T-helper 2 cell (primary cell): ENCODE measurements around the gene TDRD9.

ENCODE experiments used
- DNase-seq, 5 experiments: peaks; one replicate each; pipeline versions ENCODE4 v3.0.0 to v3.0.0-alpha.2; 2012 to 2022

Gene TDRD9

DNA sequence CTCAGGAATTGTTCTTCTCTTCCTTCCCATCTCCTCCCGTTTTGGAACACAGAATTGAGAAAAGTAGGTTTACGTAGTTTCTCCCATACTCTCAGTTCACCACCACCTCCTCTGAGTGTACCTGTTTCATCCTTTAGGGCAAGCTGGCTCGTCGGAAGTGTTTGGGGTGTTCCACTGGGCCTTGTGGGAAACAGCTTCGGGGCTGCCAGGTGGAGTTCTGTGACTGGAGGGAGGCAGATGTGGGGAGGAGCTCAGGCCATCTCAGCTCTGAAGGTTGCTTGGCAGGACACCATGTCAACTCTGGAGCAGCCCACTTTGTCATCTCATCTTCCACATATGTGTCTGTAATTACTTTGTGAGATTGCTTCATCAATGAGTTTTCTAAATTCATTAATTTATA is 67.6 kb downstream of the TDRD9 start:
- no peak for DNase-seq

- DNase-seq: no peak
These were observed 69.1 kb downstream of the TDRD9 start for GRCh38 chr14:103997391-103997790.

DNA sequence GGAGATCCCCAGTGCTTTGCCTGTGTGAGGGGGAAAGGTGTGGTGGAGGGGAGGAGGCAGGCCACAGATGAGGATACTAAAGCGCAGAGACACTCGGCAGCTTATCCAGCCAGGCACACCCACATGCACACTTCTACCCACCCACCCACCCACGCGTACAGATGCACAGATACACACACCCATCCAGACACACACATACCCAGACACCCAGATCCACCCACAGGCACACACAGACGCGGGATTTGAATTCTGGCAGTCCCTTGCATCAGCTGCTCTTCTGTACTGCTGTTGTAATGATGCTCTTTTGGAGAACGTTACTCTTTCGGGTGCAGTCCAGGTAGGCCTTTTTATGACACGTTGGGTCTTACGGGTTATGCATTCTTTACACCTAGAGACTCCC is 69.8 kb downstream of the TDRD9 start:
- no peak for DNase-seq

- no peak for DNase-seq
These were observed 71.7 kb downstream of the TDRD9 start for GRCh38 chr14:103999795-104000440.

DNA sequence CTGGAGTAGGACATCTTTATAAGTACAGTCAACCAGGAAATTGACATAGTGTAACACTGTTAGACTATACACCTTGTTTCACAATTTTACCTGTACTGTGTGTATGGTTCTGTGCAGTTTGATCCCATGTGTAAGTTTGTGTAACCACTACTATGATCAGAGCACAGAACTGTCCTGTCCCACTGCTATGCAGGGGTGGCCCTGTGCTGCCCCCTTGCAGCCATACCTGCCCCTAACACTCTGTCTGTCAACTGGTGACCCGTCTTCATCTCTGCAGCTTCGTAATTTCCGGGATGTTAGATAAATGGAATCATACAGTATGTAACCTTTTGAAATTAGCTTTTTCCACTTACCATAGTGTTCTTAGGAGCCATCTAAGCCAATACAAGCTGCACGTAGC is 72.7 kb downstream of the TDRD9 start:
- DNase-seq: peak in 1 of 5 experiments; percentile 6

- DNase-seq: no peak
These were observed 75.4 kb downstream of the TDRD9 start for GRCh38 chr14:104003616-104004015.

- DNase-seq: no peak
These were observed 76.6 kb downstream of the TDRD9 start for GRCh38 chr14:104004849-104005248.

DNA sequence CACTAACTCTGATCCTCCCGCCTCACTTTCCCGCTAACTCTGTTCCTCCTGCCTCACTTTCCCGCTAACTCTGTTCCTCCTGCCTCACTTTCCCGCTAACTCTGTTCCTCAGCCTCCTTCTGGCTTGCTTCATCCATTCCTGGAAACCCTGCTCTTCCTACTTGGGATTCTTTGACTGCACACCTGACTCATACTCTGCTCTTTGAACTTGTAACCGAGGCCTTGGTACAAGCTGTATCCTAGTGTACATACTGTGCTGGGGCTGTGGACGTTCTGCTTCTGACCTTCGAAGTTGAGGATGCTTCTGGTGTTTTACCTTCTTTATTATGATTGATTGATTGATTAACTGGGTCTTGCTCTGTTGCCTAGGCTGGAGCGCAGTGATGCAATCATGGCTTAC is 77.2 kb downstream of the TDRD9 start:
- DNase-seq: no peak

- DNase-seq: no peak
These were observed 78.9 kb downstream of the TDRD9 start for GRCh38 chr14:104007121-104007520.

DNA sequence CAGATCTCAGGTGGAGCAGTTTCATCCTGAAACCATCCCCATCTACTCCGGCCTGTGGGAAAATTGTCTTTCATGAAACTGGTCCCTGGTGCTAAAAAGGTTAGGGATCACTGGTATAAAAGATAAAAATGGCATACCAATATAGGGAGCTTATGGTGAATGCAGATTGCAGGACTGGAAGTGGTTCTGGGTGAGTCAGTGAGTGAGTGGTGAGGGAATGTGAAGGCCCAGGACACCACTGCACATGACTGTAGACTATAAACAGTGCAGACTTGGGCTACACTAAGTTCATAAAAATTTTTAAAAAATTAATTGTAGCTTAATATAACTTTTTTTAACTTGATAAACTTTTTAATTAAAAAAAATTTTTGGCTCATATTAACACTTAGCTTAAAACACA is 81.0 kb downstream of the TDRD9 start:
- no peak for DNase-seq

- DNase-seq: no peak
These were observed 83.7 kb downstream of the TDRD9 start for GRCh38 chr14:104011824-104012517.

DNA sequence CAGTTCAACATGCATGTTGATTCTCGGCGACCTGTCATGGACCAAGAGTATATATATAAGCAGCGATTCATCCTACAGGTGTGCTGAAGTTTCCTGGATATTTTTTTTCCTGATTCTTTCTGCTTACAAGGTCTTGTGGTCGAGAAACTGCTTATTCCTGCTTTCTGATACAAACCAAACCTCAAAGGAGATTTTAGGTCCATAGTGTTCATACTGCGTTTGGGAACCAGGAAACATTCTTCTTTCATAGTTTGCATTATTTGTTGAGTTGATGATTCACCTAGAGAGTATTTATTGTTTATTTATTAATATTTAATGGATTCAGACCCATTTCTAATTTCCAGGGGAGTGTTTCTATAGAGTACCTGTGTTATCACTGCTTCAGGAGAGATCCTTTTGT is 86.5 kb downstream of the TDRD9 start:
- no peak for DNase-seq

DNA sequence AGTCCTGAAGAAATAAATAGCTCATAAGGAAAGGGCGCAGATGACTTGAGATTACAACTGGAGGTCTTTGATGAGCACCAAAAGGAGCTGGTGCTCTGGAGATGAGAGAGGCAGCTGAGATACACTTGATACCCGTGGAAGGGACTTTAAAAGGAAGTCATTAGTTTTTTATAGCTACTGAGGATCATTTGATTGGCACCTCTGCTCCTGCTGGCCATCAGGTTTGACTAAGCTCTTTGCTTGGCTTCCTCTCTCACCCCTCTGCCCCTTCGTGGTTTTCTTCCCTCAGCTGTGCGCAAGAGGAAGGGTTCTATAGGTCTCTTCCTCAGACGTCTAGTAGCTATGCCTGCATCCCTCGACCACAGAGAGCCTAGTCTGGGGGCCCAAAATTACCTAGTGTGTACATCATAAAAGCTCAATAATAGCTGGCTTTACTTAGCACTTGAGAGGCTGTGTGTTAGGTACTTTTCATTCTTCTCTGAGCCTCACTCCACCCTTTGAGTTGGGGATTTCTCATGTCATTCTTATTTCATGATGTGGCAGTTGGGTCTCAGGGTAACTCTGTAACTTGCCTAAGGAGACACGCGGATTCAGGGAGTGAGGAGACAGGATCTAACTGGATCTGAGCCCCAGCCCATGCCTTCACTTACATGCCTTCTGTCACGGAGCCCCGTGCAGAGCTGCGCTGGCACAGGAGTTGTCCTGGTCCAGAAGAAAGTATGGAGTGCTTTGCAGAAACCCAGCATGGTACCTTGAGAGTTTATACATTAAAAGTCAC is 88.8 kb downstream of the TDRD9 start:
- DNase-seq: no peak

- no peak for DNase-seq
These were observed 90.8 kb downstream of the TDRD9 start for GRCh38 chr14:104019029-104019428.

GRCh38 chr14:104019806-104020205 is 91.5 kb downstream of the TDRD9 start:
- DNase-seq: no peak

GRCh38 chr14:104020471-104020870 is 92.2 kb downstream of the TDRD9 start:
- DNase-seq: no peak

- DNase-seq: no peak
These were observed 95.2 kb downstream of the TDRD9 start for GRCh38 chr14:104023325-104024055.

DNA sequence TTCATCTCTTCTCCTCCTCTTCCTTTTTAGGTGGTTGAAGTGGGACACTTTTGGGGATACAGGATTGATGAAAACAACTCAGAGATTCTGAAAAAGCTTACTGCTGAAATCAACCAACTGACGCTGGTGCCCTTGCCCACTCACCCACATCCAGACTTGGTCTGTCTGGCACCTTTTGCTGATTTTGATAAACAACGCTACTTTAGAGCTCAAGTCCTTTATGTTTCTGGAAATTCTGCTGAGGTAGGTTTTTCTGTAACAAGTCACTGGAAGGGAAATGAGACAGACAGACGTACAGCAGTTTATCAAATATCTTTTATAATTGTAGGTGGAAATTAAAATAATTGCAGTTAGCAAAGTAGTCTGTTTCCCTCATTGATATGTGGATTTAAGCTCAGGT is 97.3 kb downstream of the TDRD9 start:
- no peak for DNase-seq

DNA sequence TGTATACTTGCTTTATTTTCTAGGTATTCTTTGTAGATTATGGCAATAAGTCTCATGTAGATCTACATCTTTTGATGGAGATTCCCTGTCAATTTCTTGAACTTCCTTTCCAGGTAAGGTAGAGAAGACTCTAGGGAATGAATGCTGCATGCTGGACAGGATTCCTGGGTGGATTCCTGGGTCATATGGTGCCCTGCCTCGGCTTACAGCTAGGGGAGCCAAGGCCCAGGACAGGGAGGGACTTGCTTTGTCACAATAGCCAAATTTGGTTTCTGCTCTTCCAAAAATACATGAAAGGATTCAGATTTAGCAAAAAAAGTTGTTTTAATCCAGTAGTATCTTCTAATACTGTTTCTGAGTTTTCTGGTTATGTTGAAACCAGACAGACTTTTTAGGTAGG is 97.8 kb downstream of the TDRD9 start:
- no peak for DNase-seq

DNA sequence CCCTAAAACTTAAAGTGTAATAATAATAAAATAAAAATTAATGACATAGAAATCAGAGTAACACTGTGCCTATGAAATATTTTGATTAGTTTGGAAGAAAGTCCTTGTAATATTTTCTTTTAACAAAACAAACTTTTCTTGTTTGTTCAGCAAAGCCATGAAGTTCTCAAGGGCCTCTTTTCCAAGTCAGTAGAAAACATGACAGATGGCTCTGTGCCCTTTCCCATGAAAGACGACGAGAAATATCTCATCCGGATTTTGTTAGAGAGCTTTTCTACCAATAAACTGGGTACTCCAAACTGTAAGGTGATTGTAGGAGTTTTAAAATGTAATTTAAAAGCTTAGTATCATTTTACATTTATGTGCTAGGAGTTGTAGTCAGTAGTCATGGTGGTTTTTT is 102.7 kb downstream of the TDRD9 start:
- DNase-seq: no peak

GRCh38 chr14:104031384-104031783 is 103.1 kb downstream of the TDRD9 start:
- DNase-seq: no peak

GRCh38 chr14:104034976-104035699 is 106.9 kb downstream of the TDRD9 start:
- no peak for DNase-seq

DNA sequence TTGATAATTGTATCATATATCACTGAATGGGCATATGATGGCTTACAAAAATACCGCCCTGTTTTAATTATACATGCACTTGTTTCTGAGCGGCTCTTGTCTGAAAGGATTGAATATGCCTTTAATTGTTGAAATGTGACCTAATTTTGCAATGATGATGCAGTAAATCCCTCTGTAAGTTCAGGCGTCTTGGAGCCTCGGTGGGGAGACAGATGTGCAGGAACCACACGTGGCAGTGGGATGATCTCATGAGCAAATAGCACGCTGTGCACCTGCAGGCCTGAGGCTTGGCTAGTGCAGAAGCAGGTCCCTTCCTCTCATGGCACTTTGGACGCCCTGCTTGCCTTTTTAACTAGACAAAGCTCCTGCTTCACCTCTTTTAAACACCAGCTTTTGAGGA is 108.0 kb downstream of the TDRD9 start:
- no peak for DNase-seq
